ENCODE results near the gene SYTL5. TPM values are rescaled to one million over a fixed set of nuclear protein-coding genes. Genes with fewer than 3 reads are reported as not detected.
A peak's percentile ranks its signal among the peaks of the same experiment; 100 is the strongest.

Gene SYTL5
- total and polyA plus RNA-seq, 2 of the 4 experiments (the other 2 are of a cell fraction) = 0.19 to 0.54 TPM

GRCh38 chrX:38156838-38157237, 150.5 kb downstream of the SYTL5 start:
- Histone ChIP-seq H3K79me1 (ENCODE audit: low read depth in 1 of 2, low read length in 2 of 2) (no peaks in the 10 kb centered on the region), H3K4me3 (ENCODE audit: insufficient read depth, low read depth, low read length) (no peak overlapping the region), H3K27me3 (ENCODE audit: control insufficient read depth, insufficient read depth, low read length) (peaks cover 4% of the 10 kb centered on the region; the same call in 1 of the 2 replicates), H2AFZ (replicated peaks; ENCODE audit: low read length, poor library complexity) (no peak overlapping the region), H4K20me1 (ENCODE audit: insufficient read depth, low read length) (no peaks in the 10 kb centered on the region), H2BK20ac (ENCODE audit: low read depth, low read length) (no peak overlapping the region), H3K9me1 (ENCODE audit: insufficient read depth, low read length) (no peaks in the 10 kb centered on the region), H3K14ac (replicated peaks; ENCODE audit: low read depth, low read length) (no peak overlapping the region), H3K4ac (ENCODE audit: low read depth, low read length) (no peak overlapping the region), H3K4me2 (ENCODE audit: low read depth, low read length) (no peak overlapping the region), H2AK5ac (ENCODE audit: low read depth, low read length) (no peak overlapping the region), H2BK5ac (ENCODE audit: low read depth, low read length, poor library complexity, severe bottlenecking) (no peak overlapping the region), H3K23ac (ENCODE audit: low read depth, low read length) (no peak overlapping the region), H3K9ac (ENCODE audit: low read depth, low read length) (no peak overlapping the region), H3K4me1 (ENCODE audit: control insufficient read depth, insufficient read depth, low read length) (no peaks in the 10 kb centered on the region), H4K91ac (ENCODE audit: insufficient read depth, low read depth, low read length) (no peak overlapping the region), H3K18ac (ENCODE audit: low read depth, low read length) (no peak overlapping the region), H2BK15ac (ENCODE audit: low read depth, low read length) (no peak overlapping the region), H3K27ac (ENCODE audit: insufficient read depth, low read length) (no peak overlapping the region), H2AK9ac (replicated peaks; ENCODE audit: low read depth, low read length, poor library complexity) (no peak overlapping the region), H2BK120ac (ENCODE audit: low read depth, low read length) (no peak overlapping the region), H3K56ac (ENCODE audit: extremely low read depth, insufficient read depth, low read length) (no peak overlapping the region), H4K5ac (ENCODE audit: low read depth, low read length) (no peak overlapping the region), H3K9me3 (ENCODE audit: control insufficient read depth, insufficient read depth, low read length) (no peaks in the 10 kb centered on the region), H3K36me3 (ENCODE audit: control insufficient read depth, insufficient read depth, low read length) (peaks cover 6% of the 10 kb centered on the region), H4K8ac (ENCODE audit: low read depth in 2 of 2, low read length in 2 of 2) (no peak overlapping the region)
- CTCF ChIA-PET = no interaction called here
- dilution Hi-C loops (cut with HindIII; ENCODE audit: low sequenced_read_pairs, unreplicated experiment) = no loop called here
- POLR2A ChIA-PET (ENCODE audit: unreplicated experiment) = no interaction called here
- intact Hi-C loops (cut with micrococcal nuclease) = no loop called here
- no TSS peak for BruUV-seq (replicated peaks)
- in situ Hi-C loops (cut with MboI; ENCODE audit: low sequenced_read_pairs) = no loop called here
- ATAC-seq (ENCODE audit: low read depth) (no peak), DNase-seq (peak; percentile 5)
- TF ChIP-seq FOS (IDR thresholded peaks at IDR 0.05; ENCODE audit: low read depth, low read length) = no peak
- WGBS, 2 experiments (ENCODE audit: extremely low coverage in 2 of 2, insufficient read length in 1 of 2) = no CpG with 5 or more reads among the region's 7 CpGs

Measured in IMR-90 (cell line).